HG03095 (cell line): ENCODE results near the gene ALOXE3.

Source experiments
- ATAC-seq: cut with Tn5 transposase; IDR thresholded peaks from one replicate; pipeline ENCODE4 v1.9.1; 2021; ENCODE audit warnings: moderate library complexity; ENCODE audit not compliant: unreplicated experiment

ALOXE3 gene

GRCh38 chr17:8154608-8155155 lies 36.4 kb upstream of the ALOXE3 start:
- no peak for ATAC-seq

- ATAC-seq: no peak
Observed at GRCh38 chr17:8153957-8154607, 35.8 kb upstream of the ALOXE3 start.

- no peak for ATAC-seq
Observed at GRCh38 chr17:8153525-8153956, 35.2 kb upstream of the ALOXE3 start.

DNA sequence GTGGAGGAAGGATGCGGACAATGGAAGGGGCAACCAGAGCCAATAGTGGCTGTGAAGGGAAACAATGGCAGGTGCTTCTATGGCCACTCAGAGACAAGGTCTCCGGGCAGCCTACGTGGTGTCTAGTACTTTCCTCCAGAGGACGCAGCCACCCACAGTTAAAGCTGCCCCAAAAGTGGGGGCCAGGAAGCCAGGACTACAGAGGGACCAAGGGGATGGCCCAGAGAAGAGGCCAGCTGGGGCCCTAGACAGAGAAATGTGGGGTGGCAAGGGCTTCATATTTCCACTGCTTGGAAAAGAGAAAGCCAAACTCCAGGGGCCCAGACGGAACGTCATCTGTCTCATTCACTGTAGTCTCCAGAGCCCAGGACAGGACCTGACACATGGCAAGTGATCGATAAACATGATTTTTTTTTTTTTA lies 34.7 kb upstream of the ALOXE3 start:
- ATAC-seq: no peak

- peak; percentile 25 for ATAC-seq
Observed at GRCh38 chr17:8152112-8152775, 33.9 kb upstream of the ALOXE3 start, which contains the start of gene PER1. PER1 (minus strand) TSS chr17:8152404; CDS start chr17:8150706, 1,698 bp downstream.

GRCh38 chr17:8151641-8152111 lies 33.4 kb upstream of the ALOXE3 start:
- no peak for ATAC-seq

GRCh38 chr17:8151120-8151640 lies 32.9 kb upstream of the ALOXE3 start:
- ATAC-seq: peak; percentile 30

GRCh38 chr17:8150194-8151119 lies 32.1 kb upstream of the ALOXE3 start:
- no peak for ATAC-seq

- ATAC-seq: no peak
Observed at GRCh38 chr17:8149419-8150193, 31.3 kb upstream of the ALOXE3 start.

DNA sequence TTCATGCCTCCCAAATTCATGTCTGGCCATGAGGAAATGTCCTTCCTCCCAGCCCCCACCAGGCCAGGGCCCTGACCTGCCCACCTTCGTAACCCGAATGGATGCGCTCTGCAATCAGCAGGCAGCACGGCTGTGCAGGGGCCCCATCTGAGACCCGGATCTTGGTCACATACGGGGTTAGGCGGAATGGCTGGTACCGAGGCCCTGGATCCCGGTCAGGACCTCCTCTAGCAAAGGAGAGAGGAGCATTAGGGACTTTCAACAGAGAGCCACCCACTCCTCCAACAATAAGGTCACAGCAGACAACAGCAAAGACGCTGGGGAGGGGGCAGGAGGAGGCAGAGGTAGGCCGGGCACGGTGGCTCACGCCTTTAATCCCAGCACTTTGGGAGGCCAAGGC lies 30.2 kb upstream of the ALOXE3 start:
- no peak for ATAC-seq

GRCh38 chr17:8147805-8148404 lies 29.6 kb upstream of the ALOXE3 start:
- ATAC-seq: no peak

DNA sequence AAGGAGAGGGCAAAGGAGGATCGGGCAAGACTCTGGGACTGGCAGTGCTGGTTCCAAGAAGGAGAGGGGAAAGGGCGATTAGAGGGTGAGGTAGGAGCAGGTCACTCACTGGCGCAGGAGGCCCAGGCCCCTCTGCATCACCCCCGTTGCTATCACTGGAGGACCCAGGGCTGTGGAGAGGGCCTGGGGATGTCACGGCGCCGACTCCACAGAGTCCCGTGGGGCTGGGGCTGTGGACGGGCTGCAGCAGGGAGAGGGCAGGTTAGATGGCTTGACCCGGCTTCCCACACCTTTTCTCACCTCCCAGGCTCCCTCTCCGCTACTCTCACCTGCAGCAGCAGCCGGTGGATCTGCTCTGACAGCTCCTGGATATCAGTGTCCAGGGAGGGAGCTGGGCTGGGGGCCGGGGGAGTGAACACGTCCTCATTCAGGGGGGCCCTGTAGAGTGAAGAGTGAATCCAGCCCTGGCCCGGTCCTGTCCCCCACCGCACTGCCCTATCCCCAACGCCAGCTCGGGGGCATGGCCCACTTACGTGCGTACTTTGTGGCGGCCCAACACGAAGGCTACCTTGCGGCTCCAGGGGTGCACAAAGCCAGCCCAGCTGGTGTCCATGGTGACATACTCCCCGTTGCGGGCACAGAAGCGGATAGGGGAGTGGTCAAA lies 29.0 kb upstream of the ALOXE3 start:
- ATAC-seq: no peak

DNA sequence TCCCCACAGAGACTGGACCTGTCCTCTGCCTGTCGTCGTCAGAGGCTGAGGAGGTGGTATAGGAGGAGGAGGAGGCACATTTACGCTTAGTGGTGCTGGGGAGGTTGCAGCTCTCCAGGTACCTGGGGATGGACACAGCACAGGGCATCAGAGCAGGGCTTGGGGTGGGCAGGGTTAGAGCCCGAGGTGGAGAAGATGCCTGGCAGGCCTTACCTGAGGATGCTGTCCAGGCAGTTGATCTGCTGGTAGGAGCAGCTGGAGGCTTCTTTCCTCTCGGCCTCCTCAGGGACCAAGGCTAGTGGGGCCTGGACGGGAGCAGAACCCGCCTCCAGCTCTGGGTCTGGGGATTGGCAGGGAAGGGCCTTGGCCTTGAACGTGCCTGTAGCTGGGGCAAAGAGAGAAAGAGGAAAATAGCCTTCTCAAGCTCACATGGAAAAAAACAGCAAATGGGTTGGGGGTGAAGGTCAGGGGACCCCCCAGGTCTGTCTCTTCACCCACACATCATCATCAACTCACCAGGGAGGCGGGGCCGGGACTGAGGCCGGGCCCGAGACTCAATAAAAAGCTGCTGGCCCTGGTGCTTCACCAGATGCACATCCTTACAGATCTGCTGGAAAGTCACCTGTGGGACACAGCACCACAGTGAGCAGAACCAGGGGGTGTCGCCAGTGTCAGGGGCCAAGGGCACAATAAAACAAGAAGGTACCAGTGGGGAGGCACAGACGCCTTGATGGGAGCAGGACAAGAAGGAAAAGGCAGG lies 28.2 kb upstream of the ALOXE3 start:
- no peak for ATAC-seq

DNA sequence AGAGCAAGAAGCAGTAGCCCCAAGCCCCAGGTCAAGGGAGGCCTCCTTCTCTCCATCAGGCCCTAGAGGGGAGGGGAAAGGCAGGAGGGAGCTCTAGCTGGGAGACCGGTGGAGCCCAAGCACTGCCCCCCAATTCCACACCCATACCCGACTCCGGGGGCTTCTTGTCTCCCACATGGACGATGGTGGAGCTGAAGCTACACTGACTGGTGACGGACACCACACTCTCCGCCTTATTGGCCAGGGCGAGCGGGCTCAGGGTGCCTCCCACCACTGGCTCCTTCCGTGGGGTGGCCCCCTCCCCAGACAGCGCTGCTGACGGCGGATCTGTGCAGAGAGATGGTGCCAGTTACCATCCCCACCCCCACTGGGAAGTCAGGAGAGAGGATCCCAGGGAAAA lies 27.5 kb upstream of the ALOXE3 start:
- ATAC-seq: no peak

DNA sequence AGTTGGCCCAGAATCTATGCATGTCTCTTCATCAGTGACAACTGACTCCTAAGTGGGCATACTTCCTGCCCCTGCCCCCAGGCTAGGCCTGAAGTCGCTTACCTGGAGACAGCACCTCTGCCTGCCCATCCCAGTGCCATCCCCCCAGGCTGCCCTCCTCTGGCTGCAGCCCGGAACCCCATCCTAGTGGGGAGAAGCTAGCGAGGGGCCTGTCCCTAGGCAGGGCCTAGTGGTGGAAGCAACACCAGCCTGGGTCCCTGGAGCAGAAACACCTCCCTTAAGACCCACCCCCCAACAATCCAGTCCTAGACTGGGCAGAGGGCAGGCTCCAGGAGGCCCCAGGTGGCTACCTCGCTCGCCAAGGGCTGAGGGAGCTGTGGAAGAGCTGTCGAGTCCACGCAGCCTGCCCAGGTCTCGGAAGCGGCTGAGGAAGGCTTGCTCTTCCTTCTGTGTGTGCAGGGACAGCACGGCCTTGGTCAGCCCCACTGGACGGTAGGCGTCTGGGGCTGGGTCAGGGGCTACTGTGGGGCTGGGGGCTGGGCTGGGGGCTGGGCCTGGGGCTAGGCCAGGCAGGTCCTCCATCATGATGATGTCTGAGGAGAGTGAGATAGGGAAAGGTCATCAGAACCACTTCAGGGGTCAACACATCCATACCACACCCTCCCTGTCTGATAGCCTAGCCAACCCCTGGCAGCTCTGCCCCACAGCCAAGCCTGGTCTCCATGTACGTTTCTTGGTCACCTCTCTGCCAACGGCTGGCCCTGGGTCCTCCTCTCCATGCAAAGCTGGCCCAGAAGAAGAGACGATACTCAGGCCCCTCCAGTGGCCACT lies 26.3 kb upstream of the ALOXE3 start:
- ATAC-seq: no peak

- ATAC-seq: no peak
Observed at GRCh38 chr17:8143581-8144400, 25.5 kb upstream of the ALOXE3 start.
